Skin epidermis (tissue), 12 donors: ENCODE measurements around the gene DNAJC7.
"Not testable (repeated sequence)": the region's sequence is repeated elsewhere in the genome, so short reads cannot be mapped to it uniquely, and the experiment has no call there.

Source experiments
- H3K27ac ChIP-seq, 21 experiments: fragments of 200-600 bp; sonication (generic) in 11 of 21; one replicate each; pipeline ENCODE4 v1.5.0; 2020; ENCODE audit warnings: mild to moderate bottlenecking in 3 of 21, inconsistent platforms in 2 of 21, moderate library complexity in 2 of 21
- H3K4me3 ChIP-seq, 7 experiments: fragments of 200-600 bp; sonication (generic) in 2 of 7; one replicate each; pipeline ENCODE4 v1.5.0; 2020; ENCODE audit warnings: inconsistent platforms in 2 of 7, mild to moderate bottlenecking in 2 of 7, moderate library complexity in 1 of 7

Gene DNAJC7

DNA sequence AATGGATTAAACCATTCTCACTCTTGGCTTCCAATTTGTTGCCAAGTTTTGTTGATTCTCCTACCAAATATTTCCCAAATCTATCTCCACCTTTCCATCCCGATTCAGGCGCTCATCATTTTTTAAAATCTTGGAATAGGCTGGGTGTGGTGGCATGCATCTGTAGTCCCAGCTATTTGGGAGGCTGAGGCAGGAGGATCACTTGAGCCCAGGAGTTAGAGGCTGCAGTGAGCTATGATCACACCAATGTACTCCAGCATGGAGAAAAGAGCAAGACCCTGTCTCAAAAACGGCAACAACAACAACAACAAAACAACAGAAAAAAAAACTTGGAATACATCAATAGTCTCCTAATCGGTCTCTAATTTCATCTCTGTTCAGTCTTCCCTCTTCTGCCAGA is 1.7 kb upstream of the DNAJC7 start:
- Histone ChIP-seq H3K4me3 (no peak overlapping the region), H3K27ac (peak overlapping the region in 1 of 21 experiments; percentile 26)

DNA sequence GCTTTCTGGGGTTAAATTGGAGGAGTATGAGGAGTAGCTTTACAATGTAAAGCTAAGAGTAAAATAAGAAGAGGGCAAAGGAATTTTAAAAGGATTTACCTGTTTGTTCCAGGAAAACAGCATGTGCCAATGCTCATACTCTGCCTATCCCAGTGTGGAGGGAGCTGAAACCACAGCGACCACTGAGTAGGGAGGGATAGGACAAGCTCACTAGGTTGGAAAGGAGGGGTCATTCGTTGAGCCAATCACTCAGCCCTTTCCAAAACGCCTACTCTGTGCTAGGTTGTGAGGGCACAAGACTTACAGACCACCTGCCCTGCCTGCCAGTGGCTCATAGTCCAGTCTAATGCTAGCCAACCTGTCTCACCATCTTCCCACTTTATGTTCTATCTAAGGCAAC is 1.1 kb upstream of the DNAJC7 start:
- H3K27ac ChIP-seq = peak overlapping the region in 17 of 21 experiments; percentile 88 to 99 (median 96)
- H3K4me3 ChIP-seq = peak overlapping the region in 5 of 7 experiments; percentile 79 to 96 (median 94)

DNA sequence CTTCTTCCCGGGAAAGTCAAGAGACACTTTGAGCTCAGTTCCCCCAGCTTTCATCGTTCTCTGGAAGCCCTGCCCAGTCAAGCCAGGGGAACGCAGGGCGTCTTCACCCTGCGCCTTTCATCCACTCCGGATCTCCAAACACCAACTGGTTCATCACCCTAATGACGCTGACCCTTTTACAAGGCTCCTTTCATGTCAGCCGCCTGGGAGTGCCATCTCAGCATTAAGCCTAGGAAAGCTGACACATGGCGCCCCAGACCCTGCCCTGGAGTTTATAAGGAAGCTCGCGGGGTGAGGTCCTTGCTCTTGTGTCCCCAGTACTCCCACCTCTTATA is 594 bp upstream of the DNAJC7 start:
- Histone ChIP-seq H3K4me3 (peak overlapping the region; percentile 69 to 99 (median 94)), H3K27ac (peak overlapping the region; percentile 51 to 99 (median 94))

DNA sequence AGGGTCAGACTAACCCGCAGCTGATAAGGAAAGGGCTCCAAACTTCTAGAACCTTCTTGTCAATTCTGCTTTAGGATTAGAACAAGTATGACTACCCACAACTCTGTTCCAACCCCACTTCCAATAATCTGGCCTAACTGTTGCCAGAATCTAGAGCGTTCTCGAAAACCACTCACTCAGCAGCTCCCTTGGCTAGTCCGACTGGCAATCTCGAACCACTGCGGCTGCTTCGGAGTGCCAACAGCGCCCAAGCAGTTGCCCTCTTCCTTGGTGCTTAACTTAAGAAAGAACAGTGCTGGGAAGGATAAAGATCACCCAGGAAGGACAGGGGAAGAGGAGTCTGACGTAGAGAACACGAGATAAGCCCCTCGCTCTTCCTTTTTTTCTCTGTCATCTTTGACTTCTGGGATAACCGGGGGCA is 818 bp downstream of the DNAJC7 start:
- peak overlapping the region; percentile 51 to 99 (median 94) for H3K27ac ChIP-seq
- H3K4me3 ChIP-seq = peak overlapping the region; percentile 69 to 99 (median 94)

DNA sequence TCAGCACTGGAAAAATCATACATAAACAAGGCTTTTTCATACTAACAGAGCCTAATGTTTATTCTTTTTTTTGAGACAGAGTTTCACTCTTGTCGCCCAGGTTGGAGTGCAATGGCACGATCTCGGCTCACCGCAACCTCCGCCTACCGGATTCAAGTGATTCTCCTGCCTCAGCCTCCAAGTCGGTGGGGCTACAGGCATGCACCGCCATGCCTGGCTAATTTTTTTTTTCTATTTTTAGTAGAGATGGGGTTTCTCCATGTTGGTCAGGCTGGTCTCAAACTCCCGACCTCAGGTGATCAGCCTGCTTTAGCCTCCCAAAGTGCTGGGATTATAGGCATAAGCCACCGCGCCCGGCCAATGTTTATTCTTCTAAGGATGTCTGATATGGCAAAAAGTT is 3.5 kb downstream of the DNAJC7 start:
- not testable (repeated sequence) for H3K27ac ChIP-seq, H3K4me3 ChIP-seq

DNA sequence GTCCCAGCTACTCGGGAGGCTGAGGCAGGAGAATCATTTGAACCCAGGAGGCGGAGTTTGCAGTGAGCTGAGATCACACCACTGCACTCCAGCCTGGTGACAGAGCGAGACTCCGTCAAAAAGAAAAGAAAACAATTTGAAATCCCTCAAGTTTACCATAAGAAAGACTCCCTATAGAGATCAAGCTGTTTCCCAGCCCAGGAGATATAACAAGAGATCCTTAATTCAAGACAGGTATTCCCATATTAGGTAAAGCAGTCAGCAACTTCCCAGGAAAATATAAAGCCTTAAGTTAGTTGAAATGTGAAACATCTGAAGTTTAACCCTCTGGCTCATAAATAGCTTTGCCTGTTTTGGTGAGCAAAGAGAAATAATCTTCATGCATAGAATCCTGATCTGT is 4.9 kb downstream of the DNAJC7 start:
- not testable (repeated sequence) for H3K4me3 ChIP-seq
- peak overlapping the region in 2 of 21 experiments; percentile 12 to 23 for H3K27ac ChIP-seq

DNA sequence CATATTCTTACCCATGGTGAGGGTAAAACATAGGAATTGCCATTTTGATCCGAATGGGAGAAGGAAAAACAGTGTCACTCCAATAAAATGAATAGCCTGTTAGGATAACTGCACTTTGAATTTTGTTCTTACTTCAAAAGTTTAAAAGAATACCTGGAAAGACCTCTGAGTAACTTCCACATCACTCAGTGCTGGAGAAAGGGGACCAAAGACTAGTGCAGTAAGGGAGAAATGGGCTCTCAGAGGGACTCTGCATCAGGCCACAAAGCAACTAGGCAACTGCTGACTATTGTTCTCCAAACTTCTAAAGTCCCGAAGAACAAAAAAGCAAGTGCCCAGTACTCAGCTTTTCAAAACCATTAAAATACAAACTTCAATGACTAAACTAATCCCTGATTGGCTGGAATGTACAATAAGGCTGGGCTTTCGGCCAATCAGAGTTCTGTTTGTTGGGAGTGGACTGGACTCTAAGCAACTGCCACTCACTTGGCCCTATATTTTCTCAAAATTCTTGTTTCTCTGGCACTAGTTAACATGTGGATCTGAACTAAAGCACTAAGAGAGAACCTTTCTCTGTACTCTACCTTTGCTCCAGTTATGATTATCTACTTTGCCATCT is 6.2 kb downstream of the DNAJC7 start:
- H3K27ac ChIP-seq = peak overlapping the region in 10 of 21 experiments; percentile 7 to 57 (median 20)

DNA sequence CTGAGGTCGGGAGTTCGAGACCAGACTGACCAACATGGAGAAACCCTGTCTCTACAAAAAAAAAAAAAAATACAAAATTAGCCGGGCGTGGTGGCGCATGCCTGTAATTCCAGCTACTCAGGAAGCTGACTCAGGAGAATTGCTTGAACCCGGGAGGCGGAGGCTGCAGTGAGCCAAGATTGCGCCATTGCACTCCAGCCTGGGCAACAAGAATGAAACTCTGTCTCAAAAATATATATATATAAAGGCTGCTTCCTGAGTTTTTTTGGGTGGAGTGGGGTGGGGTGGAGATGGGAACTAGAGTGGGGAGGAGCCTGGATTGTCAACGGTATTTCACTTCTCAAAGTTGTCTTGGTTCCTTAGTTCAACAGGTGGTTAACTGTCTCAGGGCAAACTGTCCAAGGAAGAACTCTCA is 7.0 kb downstream of the DNAJC7 start:
- peak overlapping the region in 10 of 21 experiments; percentile 7 to 57 (median 30) for H3K27ac ChIP-seq
- not testable (repeated sequence) for H3K4me3 ChIP-seq

More for the DNA sequence above, 6.2 kb downstream of the DNAJC7 start:
- H3K4me3 ChIP-seq = no peak overlapping the region

DNA sequence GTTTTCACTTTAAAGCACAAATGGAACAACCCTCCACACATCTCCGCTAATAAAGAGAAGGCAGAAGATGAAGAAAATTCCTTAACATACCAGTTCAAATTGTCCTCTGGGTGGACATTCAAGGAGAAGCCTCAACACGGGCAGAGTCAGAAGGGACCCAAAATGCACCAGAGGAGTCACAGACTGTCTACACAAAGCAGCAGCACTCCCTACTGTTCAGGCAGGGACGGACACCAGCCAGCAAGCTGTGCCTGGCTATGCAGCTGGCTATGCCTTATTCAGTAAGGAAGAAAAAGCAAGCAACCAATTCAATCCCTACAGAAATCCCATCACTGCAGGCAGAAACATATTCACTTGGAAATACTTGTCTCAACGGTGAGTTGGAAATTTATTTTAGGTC is 8.1 kb downstream of the DNAJC7 start:
- Histone ChIP-seq H3K4me3 (no peak overlapping the region), H3K27ac (peak overlapping the region in 3 of 21 experiments; percentile 0 to 50 (median 24))

DNA sequence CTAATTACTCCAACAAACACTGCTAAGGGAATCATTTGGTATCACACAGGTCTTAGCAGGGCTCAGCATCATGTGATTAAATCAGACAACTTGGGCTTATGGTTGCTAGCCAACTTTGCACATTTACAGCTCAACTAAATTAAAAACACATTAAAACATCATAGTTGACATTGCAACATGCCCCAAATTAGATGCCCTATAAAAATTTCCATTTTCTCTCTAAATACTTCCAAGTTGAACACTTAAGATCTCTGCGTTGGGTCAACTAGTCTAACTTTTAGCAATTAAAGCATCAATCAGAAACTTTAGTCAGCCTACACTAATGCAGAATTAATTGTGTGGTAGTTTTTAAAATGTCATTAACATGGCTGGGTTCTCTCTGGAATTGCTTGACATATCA is 12.1 kb downstream of the DNAJC7 start:
- no peak overlapping the region for H3K4me3 ChIP-seq
- H3K27ac ChIP-seq = peak overlapping the region in 3 of 21 experiments; percentile 1 to 59 (median 13)

DNA sequence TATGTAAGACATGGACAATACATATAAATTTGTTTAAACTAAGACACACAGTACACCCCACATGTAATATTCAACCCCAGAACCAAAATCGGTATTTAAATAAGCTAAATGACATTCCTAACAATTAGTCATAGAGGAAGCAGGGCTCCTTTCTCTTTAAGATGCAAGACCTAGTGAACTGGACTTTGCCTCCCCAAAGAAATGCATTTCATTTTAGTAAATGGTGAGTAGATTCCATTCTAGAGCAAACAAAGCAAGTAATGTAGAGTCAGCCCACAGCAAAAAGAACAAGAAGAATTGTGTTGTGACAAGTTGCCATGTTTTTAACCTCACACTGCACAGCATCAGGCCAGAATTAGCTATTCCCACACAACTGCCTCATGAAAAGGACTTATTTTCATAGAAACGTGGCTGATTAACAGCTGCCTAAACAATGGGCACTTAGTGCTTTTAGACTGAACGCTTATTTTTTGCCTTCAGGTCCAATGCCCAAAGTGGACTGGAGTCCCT is 14.4 kb downstream of the DNAJC7 start:
- no peak overlapping the region for H3K27ac ChIP-seq
- no peak overlapping the region for H3K4me3 ChIP-seq

DNA sequence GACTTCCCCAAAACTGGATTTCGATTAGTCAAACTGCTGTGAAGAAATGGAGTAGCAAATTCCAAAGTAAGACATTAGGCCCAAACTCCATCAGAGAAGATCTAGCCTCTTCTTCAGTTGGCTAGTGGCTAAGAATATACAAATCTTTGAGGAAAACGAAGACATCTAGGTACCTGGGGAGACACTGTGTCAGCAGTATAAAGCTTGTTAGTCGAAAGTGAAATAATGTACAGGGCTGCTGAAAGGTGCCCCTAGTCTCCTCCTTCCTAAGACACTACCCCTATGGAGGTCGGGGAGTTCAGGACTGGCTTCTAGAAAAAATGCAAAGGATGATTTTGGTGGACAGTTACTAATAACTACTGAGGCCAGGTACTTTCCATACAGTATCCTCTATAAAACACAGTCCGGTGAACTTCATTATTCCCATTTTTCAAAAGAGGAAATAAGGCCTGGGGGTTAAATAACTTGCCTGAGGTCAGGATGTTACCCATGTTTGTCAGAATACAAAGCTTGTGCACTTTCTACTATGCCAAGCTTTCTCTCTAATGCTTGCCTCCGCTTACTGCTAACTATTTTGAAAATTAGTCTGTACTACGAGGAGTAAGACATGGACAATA is 15.0 kb downstream of the DNAJC7 start:
- no peak overlapping the region for H3K4me3 ChIP-seq
- H3K27ac ChIP-seq = peak overlapping the region in 1 of 21 experiments; percentile 37

DNA sequence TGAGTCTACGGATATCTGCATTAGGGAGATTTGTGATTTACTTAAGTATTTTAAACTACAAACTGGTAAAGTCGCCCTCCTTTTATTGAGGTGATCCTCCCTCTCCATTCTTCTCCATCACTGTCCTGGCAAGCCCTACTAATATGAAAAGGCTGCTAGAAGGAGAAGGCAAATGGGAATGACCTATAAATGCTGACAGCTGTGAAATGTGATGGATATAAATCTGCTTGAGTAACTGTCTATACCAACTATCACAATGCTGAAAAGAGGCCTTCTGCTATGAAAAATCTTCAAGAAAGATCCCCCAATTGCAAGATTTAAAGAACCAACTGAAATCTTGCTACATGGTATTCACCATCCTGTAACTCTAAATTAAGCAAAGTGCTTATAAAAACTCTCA is 15.5 kb downstream of the DNAJC7 start:
- Histone ChIP-seq H3K4me3 (no peak overlapping the region), H3K27ac (peak overlapping the region in 1 of 21 experiments; percentile 37)

DNA sequence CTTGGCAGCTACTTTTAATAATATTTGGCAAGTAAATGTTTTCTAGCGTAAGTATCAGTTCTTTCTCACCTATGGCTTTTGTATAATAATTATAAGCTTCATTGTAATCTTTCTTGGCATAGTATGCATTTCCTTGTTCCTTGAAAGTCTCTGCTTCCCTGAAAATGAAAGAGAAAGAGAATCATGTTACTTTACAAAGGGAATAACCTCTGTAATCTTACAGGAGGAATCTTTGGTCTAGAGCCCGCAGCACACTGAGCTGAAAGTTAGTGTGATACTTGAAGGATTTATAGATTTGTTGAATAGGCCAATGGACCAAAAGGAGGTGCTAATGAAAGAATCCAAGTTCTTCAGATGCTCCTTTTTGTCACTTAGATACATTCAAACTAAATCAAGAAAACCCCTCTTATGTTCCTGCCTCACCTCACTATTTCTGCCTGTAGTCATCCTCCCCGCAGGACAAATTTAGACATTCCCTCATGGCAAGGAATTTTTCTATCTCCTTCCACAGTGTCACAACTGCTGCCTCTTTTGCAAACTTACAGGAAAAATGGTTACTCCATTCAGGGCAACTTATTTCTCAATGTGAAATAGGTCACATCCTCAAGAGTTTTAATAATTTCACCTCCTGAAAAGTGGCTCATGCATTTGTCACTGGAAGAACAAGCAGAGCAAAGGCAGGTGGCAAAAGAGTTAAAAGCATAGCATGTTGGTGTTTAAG is 16.7 kb downstream of the DNAJC7 start:
- peak overlapping the region in 2 of 21 experiments; percentile 42 to 45 for H3K27ac ChIP-seq
- no peak overlapping the region for H3K4me3 ChIP-seq

DNA sequence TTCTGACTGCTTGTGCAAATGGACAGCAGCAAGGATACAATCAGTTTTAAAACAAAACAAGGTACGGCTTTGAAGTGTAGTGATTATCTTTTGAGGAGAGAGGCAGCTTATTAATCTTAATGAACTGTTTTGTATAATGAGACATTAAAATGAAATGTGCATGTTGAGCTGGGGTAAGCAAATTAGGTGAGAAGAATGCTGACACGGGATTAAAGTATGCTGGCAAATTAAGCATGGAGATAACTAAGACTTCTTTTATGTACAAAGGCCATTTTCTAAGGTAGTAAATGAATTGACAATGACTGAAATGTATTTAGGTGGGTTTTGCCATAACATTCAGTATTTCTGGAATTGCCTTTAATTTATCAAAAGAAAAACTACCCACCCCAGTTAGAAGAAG is 18.7 kb downstream of the DNAJC7 start:
- Histone ChIP-seq H3K27ac (no peak overlapping the region), H3K4me3 (no peak overlapping the region)

DNA sequence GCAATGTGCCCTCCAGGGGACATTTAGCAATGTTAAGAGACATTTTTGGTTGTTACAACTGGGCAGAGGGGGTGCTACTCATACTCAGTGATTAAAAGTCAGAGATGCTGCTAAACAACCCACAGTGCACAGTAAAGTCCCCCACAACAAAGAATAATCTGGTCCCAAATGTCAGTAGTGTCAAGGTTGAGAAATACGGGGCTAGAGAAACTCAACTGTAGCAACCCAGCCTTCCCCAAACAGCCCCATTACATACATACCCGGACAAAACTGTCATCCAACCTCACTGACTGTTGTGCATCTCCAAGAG is 20.4 kb downstream of the DNAJC7 start:
- no peak overlapping the region for H3K4me3 ChIP-seq
- H3K27ac ChIP-seq = peak overlapping the region in 4 of 21 experiments; percentile 24 to 46 (median 34)

DNA sequence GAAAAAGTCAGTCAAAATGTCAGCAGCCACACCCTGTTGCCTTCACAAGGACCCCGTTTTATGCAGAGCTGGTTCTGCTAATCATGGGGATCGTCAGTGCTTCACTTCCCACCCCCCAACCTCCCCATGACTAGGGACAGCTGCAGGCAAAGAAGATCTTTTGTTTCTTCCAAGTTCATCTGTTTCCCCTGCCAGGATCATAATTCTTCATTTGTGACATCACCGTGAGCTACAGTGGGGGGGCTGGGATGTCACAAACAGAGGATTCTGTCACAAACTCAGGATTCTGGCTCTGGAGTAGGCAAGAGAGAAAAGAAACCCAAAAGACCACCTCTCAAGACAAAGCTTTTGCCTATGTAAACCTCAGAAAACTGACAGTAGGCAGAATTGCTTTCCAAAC is 24.7 kb downstream of the DNAJC7 start:
- Histone ChIP-seq H3K27ac (peak overlapping the region in 1 of 21 experiments; percentile 25), H3K4me3 (no peak overlapping the region)

DNA sequence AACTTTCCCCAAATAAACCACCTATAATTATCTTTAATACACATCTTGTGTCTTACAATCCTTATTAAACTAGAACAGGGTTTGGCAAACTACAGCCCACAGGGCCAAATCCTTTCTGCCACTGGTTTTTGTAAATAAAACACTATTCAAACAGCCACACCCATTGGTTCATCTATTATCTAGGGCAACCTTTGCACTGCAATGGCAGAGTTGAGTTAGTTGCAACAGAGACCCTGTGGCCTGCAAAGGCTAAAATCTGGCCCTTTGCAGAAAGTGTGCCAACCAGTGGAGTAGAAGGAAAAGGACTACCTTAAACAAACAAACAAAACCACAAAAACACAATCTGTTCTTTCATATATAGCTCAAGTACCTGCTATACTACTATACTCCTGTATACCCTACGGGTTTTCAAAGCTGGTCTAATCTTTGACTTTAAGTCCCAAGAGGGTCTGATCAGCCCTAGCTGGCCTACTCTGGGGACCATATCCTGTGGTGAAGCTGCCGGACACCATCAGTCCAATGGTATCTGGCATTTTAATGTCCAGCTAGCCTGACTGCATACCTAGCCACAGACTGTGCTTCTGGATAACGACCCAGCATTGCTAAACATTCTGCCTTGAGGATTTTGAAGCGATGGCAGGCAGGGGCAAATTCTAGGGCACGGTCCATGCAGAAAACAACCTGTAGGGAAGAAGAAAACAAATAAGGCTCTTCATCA is 27.4 kb downstream of the DNAJC7 start:
- Histone ChIP-seq H3K27ac (no peak overlapping the region), H3K4me3 (no peak overlapping the region)

DNA sequence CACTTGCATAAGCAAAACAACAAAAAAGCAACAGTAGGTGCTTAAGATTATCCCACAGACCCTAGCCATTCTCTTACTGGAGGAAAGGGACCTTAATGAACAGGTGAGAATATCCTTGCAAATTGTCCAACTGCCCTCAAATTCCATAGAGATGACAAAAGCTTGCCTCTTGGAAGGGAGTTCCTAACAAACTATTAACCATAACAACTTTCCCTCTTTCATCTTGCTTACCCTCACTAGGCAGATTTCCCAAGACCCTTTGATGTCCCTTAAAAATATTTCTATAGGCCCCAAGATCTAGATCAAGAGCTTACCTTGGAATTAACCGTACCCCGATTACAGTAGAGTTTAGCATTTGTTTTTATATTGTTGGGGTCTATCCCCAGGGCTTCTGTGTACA is 28.8 kb downstream of the DNAJC7 start:
- Histone ChIP-seq H3K27ac (no peak overlapping the region), H3K4me3 (no peak overlapping the region)

DNA sequence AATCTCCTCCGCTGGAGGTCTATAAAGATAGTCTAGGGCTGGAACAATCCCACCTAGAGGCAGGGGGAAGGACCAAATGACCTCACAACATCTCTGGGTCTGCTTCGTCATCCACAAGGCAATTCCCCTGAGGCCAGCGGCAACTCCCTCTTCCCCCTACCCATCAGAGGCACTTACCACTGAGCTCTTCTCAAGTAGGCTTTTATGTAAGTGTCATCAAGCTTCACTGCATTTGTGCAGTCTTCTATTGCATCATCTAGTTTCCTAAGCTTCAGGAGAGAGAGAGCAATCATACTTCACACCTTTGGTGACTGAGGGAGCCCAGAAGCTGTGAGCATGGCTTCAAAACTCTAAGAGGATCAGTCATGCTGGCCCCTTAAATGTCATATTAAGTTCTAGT is 29.6 kb downstream of the DNAJC7 start:
- Histone ChIP-seq H3K4me3 (no peak overlapping the region), H3K27ac (no peak overlapping the region)
